ENCODE measurements around the gene EBF3.
A peak's percentile ranks its signal among the peaks of the same experiment; 100 is the strongest.

EBF3 gene

GRCh38 chr10:129855836-129856563 is 108.1 kb downstream of the EBF3 start:
- Histone ChIP-seq H3K36me3 (ENCODE audit: insufficient read depth) (no peaks in the 10 kb centered on the region), H4K20me1 (ENCODE audit: insufficient read depth) (no peaks in the 10 kb centered on the region), H3K4me2 (no peak overlapping the region), H3K9ac (no peak overlapping the region), H3K27ac (no peak overlapping the region), H2AFZ (ENCODE audit: low read depth) (no peak overlapping the region), H3K4me3 (IDR thresholded peaks at IDR 0.05; ENCODE audit: insufficient read depth, low read depth, low read length) (no peak overlapping the region), H3K79me2 (ENCODE audit: insufficient read depth, low read depth) (no peaks in the 10 kb centered on the region), H3K27me3 (ENCODE audit: insufficient read depth, low read depth) (no peaks in the 10 kb centered on the region), H3K4me1 (ENCODE audit: low read depth, poor library complexity, severe bottlenecking) (no peaks in the 10 kb centered on the region)
- no peak for TF ChIP-seq CTCF (conservative IDR thresholded peaks at IDR 0.05; ENCODE audit: low read depth, low read length)

- no peak overlapping the region for H3K27ac ChIP-seq
- no peaks in the 10 kb centered on the region for H3K36me3 ChIP-seq (ENCODE audit: insufficient read depth)
- no peaks in the 10 kb centered on the region for H3K79me2 ChIP-seq (ENCODE audit: insufficient read depth, low read depth)
- H2AFZ ChIP-seq (ENCODE audit: low read depth) = no peak overlapping the region
- no peaks in the 10 kb centered on the region for H3K27me3 ChIP-seq (ENCODE audit: insufficient read depth, low read depth)
- TF ChIP-seq CTCF (conservative IDR thresholded peaks at IDR 0.05; ENCODE audit: low read depth, low read length) = no peak
- no peak overlapping the region for H3K4me2 ChIP-seq
- H3K4me1 ChIP-seq (ENCODE audit: low read depth, poor library complexity, severe bottlenecking) = no peaks in the 10 kb centered on the region
- H4K20me1 ChIP-seq (ENCODE audit: insufficient read depth) = no peaks in the 10 kb centered on the region
- H3K9ac ChIP-seq = no peak overlapping the region
- no peak overlapping the region for H3K4me3 ChIP-seq (IDR thresholded peaks at IDR 0.05; ENCODE audit: insufficient read depth, low read depth, low read length)
Observed at GRCh38 chr10:129854796-129855705, 109.0 kb downstream of the EBF3 start.

GRCh38 chr10:129854158-129854557 is 109.9 kb downstream of the EBF3 start:
- no peak overlapping the region for H3K27ac ChIP-seq
- H4K20me1 ChIP-seq (ENCODE audit: insufficient read depth) = no peaks in the 10 kb centered on the region
- H3K9ac ChIP-seq = no peak overlapping the region
- no peak overlapping the region for H3K4me2 ChIP-seq
- H3K4me3 ChIP-seq (IDR thresholded peaks at IDR 0.05; ENCODE audit: insufficient read depth, low read depth, low read length) = no peak overlapping the region
- H2AFZ ChIP-seq (ENCODE audit: low read depth) = no peak overlapping the region
- no peaks in the 10 kb centered on the region for H3K36me3 ChIP-seq (ENCODE audit: insufficient read depth)
- H3K79me2 ChIP-seq (ENCODE audit: insufficient read depth, low read depth) = no peaks in the 10 kb centered on the region
- no peaks in the 10 kb centered on the region for H3K27me3 ChIP-seq (ENCODE audit: insufficient read depth, low read depth)
- H3K4me1 ChIP-seq (ENCODE audit: low read depth, poor library complexity, severe bottlenecking) = no peaks in the 10 kb centered on the region
- no peak for TF ChIP-seq CTCF (conservative IDR thresholded peaks at IDR 0.05; ENCODE audit: low read depth, low read length)

GRCh38 chr10:129853562-129853903 is 110.5 kb downstream of the EBF3 start:
- Histone ChIP-seq H3K4me3 (IDR thresholded peaks at IDR 0.05; ENCODE audit: insufficient read depth, low read depth, low read length) (no peak overlapping the region), H3K27ac (no peak overlapping the region), H3K4me2 (no peak overlapping the region)

More at GRCh38 chr10:129853562-129853903, 110.5 kb downstream of the EBF3 start:
- no peak overlapping the region for H2AFZ ChIP-seq (ENCODE audit: low read depth)
- H3K36me3 ChIP-seq (ENCODE audit: insufficient read depth) = no peaks in the 10 kb centered on the region
- H3K27me3 ChIP-seq (ENCODE audit: insufficient read depth, low read depth) = no peaks in the 10 kb centered on the region
- H3K79me2 ChIP-seq (ENCODE audit: insufficient read depth, low read depth) = no peaks in the 10 kb centered on the region
- H4K20me1 ChIP-seq (ENCODE audit: insufficient read depth) = no peaks in the 10 kb centered on the region
- no peaks in the 10 kb centered on the region for H3K4me1 ChIP-seq (ENCODE audit: low read depth, poor library complexity, severe bottlenecking)
- peak; percentile 35; the same call in 1 of the 2 replicates for TF ChIP-seq CTCF (conservative IDR thresholded peaks at IDR 0.05; ENCODE audit: low read depth, low read length)
- H3K9ac ChIP-seq = no peak overlapping the region

Measured in KMS-11 (cell line).